PC-3 (cell line): ENCODE measurements around the gene STAG3. TPM values are rescaled to one million over a fixed set of nuclear protein-coding genes. Genes with fewer than 3 reads are reported as not detected.

Source experiments
- ATAC-seq: fragments of 200-7000 bp; cut with Tn5 transposase; 2 replicates; pipeline ENCODE4 v1.9.1; 2020; ENCODE audit warnings: mild to moderate bottlenecking, moderate library complexity
- BruUV-seq: library from RNA; stranded (reverse); fragments of 400-500 nt; replicated peaks from 2 replicates; lab custom pipeline; 2021; lab: Mats Ljungman, UMichigan
- CTCF ChIA-PET: fragments of 300-600 bp; sonication (Branson Sonifier 250); formaldehyde crosslinking; loops from one replicate; lab custom pipeline; 2022; ENCODE audit warnings: antibody characterized with exemption; lab: Charles Lee
- POLR2A ChIA-PET: fragments of 300-600 bp; sonication (Branson Sonifier 250); formaldehyde crosslinking; loops from one replicate; lab custom pipeline; 2022; ENCODE audit warnings: antibody characterized with exemption; ENCODE audit not compliant: unreplicated experiment; lab: Charles Lee
- DNase-seq: peaks from one replicate; pipeline ENCODE4 v3.0.0-alpha.2; 2015
- H2AFZ ChIP-seq: fragments of 300-600 bp; sonication (generic); 2 replicates; pipeline ENCODE4 v1.6.0; 2016; ENCODE audit warnings: antibody characterized with exemption, low read length
- H3F3A ChIP-seq: fragments of 300-600 bp; sonication (generic); one replicate; pipeline ENCODE4 v1.6.0; 2017; ENCODE audit warnings: antibody characterized with exemption, low read length, control low read depth, mild to moderate bottlenecking; ENCODE audit not compliant: unreplicated experiment
- H3K27ac ChIP-seq: fragments of 300-600 bp; sonication (generic); 2 replicates; pipeline ENCODE4 v1.5.1; 2016; ENCODE audit warnings: mild to moderate bottlenecking, low read length
- H3K27me3 ChIP-seq: fragments of 300-600 bp; sonication (generic); 2 replicates; pipeline ENCODE4 v1.6.1; 2016; ENCODE audit warnings: low read length, mixed read lengths
- H3K36me3 ChIP-seq: fragments of 300-600 bp; sonication (generic); 2 replicates; pipeline ENCODE4 v1.6.1; 2016; ENCODE audit warnings: low read depth, mixed run types, low read length, mixed read lengths
- H3K4me1 ChIP-seq: fragments of 300-600 bp; sonication (generic); 2 replicates; pipeline ENCODE4 v1.5.1; 2016; ENCODE audit warnings: low read length; ENCODE audit not compliant: insufficient read depth
- H3K4me2 ChIP-seq: fragments of 300-600 bp; sonication (generic); 2 replicates; pipeline ENCODE4 v1.6.0; 2016; ENCODE audit warnings: low read length
- H3K4me3 ChIP-seq: fragments of 300-600 bp; sonication (generic); 2 replicates; pipeline ENCODE4 v1.5.1; 2016; ENCODE audit warnings: mild to moderate bottlenecking, low read length, mixed read lengths
- H3K79me2 ChIP-seq: fragments of 300-600 bp; sonication (generic); 2 replicates; pipeline ENCODE4 v1.6.1; 2017; ENCODE audit warnings: low read length, mixed read lengths
- H3K9ac ChIP-seq: fragments of 300-600 bp; sonication (generic); 2 replicates; pipeline ENCODE4 v1.6.0; 2016; ENCODE audit warnings: mild to moderate bottlenecking, low read length
- H3K9me2 ChIP-seq: fragments of 300-600 bp; sonication (generic); replicated peaks from 2 replicates; pipeline ENCODE4 v1.6.1; 2016; ENCODE audit warnings: mixed run types, low read length, mixed read lengths
- H3K9me3 ChIP-seq: fragments of 300-600 bp; sonication (generic); 2 replicates; pipeline ENCODE4 v1.6.1; 2016; ENCODE audit warnings: low read length, mixed read lengths
- H4K20me1 ChIP-seq: fragments of 300-600 bp; sonication (generic); 2 replicates; pipeline ENCODE4 v1.6.1; 2016; ENCODE audit warnings: low read length, mixed read lengths
- CTCF ChIP-seq: fragments of 300-600 bp; sonication (generic); conservative IDR thresholded peaks from 2 replicates; pipeline ENCODE4 v1.5.1; 2017; ENCODE audit warnings: antibody characterized with exemption, low read depth, mild to moderate bottlenecking, low read length
- EZH2 ChIP-seq: fragments of 300-600 bp; sonication (generic); IDR thresholded peaks from one replicate; pipeline ENCODE4 v1.6.1; 2017; ENCODE audit warnings: antibody characterized with exemption, mild to moderate bottlenecking, low read length; ENCODE audit not compliant: unreplicated experiment
- EZH2phosphoT487 ChIP-seq: fragments of 300-600 bp; sonication (generic); IDR thresholded peaks from 2 replicates; pipeline ENCODE4 v1.6.1; 2018; ENCODE audit warnings: mild to moderate bottlenecking, antibody characterized with exemption, low read length, borderline replicate concordance
- intact Hi-C: fragments of 100-400 bp; cut with micrococcal nuclease; formaldehyde crosslinking; loops from 2 replicates; pipeline ENCODE4 v1.9.0; 2023
- total RNA-seq: library from RNA; depleted of rRNA; stranded (reverse); fragments of >200 nt; gene quantifications from 2 replicates; pipeline ENCODE4 v1.2.3, GENCODE V29; 2014

STAG3 gene
- total RNA-seq, 1 experiment from 2014 or later = 0.07 TPM

- Histone ChIP-seq H2AFZ (peak overlapping the region; percentile 40; the same call in 1 of the 2 replicates), H3K9me3 (no peaks in the 10 kb centered on the region)
Measured at GRCh38 chr7:100163006-100163531, 14.6 kb upstream of the STAG3 start.

GRCh38 chr7:100163871-100164270 is 13.8 kb upstream of the STAG3 start:
- no peak overlapping the region for H3K4me2 ChIP-seq
- no peaks in the 10 kb centered on the region for H3F3A ChIP-seq
- no TSS peak for BruUV-seq
- DNase-seq (no peak), ATAC-seq (no peak)
- no peaks in the 10 kb centered on the region for H3K27me3 ChIP-seq
- intact Hi-C loops = loop anchor here (2.0 kb wide), 1 partner anchor 13 kb away; the partner anchor contains the start of genes GPC2 and STAG3
- no peak overlapping the region for H3K27ac ChIP-seq
- H2AFZ ChIP-seq = no peak overlapping the region
- TF ChIP-seq EZH2 = no peak
- no peak for TF ChIP-seq CTCF
- TF ChIP-seq EZH2phosphoT487 = no peak
- H3K36me3 ChIP-seq = no peaks in the 10 kb centered on the region
- H3K9ac ChIP-seq = no peak overlapping the region
- no peaks in the 10 kb centered on the region for H3K9me3 ChIP-seq
- peaks cover 16% of the 10 kb centered on the region; the same call in 1 of the 2 replicates for H3K4me1 ChIP-seq
- peaks cover 2% of the 10 kb centered on the region; the same call in 1 of the 2 replicates for H3K79me2 ChIP-seq
- no peaks in the 10 kb centered on the region for H4K20me1 ChIP-seq
- ChIA-PET POLR2A (no interaction called here), CTCF (no interaction called here)
- H3K4me3 ChIP-seq = no peak overlapping the region
- no peaks in the 10 kb centered on the region for H3K9me2 ChIP-seq

More at GRCh38 chr7:100163006-100163531, 14.6 kb upstream of the STAG3 start:
- Histone ChIP-seq H3K27ac (no peak overlapping the region), H3K4me1 (peaks cover 17% of the 10 kb centered on the region; the same call in 1 of the 2 replicates), H4K20me1 (no peaks in the 10 kb centered on the region), H3K4me2 (peak overlapping the region; percentile 13), H3F3A (no peaks in the 10 kb centered on the region), H3K9me2 (no peaks in the 10 kb centered on the region), H3K4me3 (no peak overlapping the region), H3K27me3 (no peaks in the 10 kb centered on the region), H3K36me3 (no peaks in the 10 kb centered on the region), H3K9ac (no peak overlapping the region), H3K79me2 (peaks cover 10% of the 10 kb centered on the region; the same call in 1 of the 2 replicates)
- no TSS peak for BruUV-seq
- intact Hi-C loops = loop anchor here (2.0 kb wide), 1 partner anchor 14 kb away; the partner anchor contains the start of genes GPC2 and STAG3
- TF ChIP-seq EZH2phosphoT487 (no peak), CTCF (no peak), EZH2 (no peak)
- peak; percentile 66 for DNase-seq
- ChIA-PET POLR2A (no interaction called here), CTCF (interaction anchor here (0.7 kb wide), 1 partner anchor 30 kb away, joined by 7 read pairs; no protein-coding TSS in a partner anchor)
- peak; percentile 64 for ATAC-seq

- H3K9ac ChIP-seq = no peak overlapping the region
Measured at GRCh38 chr7:100166317-100166940, 11.3 kb upstream of the STAG3 start.

More at GRCh38 chr7:100166317-100166940, 11.3 kb upstream of the STAG3 start:
- Histone ChIP-seq H3K36me3 (no peaks in the 10 kb centered on the region), H3K79me2 (no peaks in the 10 kb centered on the region), H3K9me3 (no peaks in the 10 kb centered on the region), H3F3A (no peaks in the 10 kb centered on the region), H3K9me2 (no peaks in the 10 kb centered on the region), H3K4me3 (no peak overlapping the region), H3K4me1 (peaks cover 17% of the 10 kb centered on the region; the same call in 1 of the 2 replicates), H2AFZ (no peak overlapping the region), H3K4me2 (no peak overlapping the region), H3K27ac (no peak overlapping the region), H3K27me3 (no peaks in the 10 kb centered on the region), H4K20me1 (no peaks in the 10 kb centered on the region)
- no TSS peak for BruUV-seq
- ChIA-PET POLR2A (no interaction called here), CTCF (no interaction called here)
- DNase-seq (no peak), ATAC-seq (no peak)
- TF ChIP-seq CTCF = no peak
- TF ChIP-seq EZH2phosphoT487 = no peak
- TF ChIP-seq EZH2 = no peak
- intact Hi-C loops = no loop called here
